Fibroblast of mammary gland (primary cell): ENCODE results near the gene MORN4.

Source experiments
- DNase-seq: peaks from one replicate; pipeline ENCODE4 v3.0.0-alpha.2; 2010; ENCODE audit warnings: low read depth
- H3K4me3 ChIP-seq: 2 replicates; pipeline ENCODE4 v1.5.1; 2011; ENCODE audit warnings: low read depth, mild to moderate bottlenecking, low read length, moderate library complexity; ENCODE audit not compliant: control insufficient read depth
- TF ChIP-seq, protein P1 (sequence below): conservative IDR thresholded peaks from 2 replicates; pipeline ENCODE4 v1.5.1; 2011; ENCODE audit warnings: low read depth, low read length, inconsistent platforms; ENCODE audit not compliant: control insufficient read depth, insufficient read depth

The MORN4 gene

DNA sequence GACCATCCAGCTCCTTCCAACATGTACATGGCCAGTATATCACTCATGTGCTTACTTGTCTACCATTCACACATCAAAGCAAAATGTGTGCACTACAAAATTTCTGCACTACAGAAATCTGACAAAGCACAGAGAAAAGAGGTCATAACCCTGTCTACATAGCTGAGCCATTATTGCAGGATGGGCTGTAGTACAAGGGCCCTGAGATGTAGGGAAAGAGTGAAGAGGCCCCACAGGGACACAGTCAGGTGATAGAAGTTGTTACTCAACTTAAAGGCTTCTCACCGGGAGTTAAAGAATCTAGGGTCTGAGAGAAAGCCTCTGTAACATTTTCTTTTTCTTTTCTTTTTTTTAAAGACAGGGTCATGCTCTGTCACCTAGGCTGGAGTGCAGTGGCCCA, 36.3 kb upstream of the MORN4 start:
- TF ChIP-seq, protein P1, sequence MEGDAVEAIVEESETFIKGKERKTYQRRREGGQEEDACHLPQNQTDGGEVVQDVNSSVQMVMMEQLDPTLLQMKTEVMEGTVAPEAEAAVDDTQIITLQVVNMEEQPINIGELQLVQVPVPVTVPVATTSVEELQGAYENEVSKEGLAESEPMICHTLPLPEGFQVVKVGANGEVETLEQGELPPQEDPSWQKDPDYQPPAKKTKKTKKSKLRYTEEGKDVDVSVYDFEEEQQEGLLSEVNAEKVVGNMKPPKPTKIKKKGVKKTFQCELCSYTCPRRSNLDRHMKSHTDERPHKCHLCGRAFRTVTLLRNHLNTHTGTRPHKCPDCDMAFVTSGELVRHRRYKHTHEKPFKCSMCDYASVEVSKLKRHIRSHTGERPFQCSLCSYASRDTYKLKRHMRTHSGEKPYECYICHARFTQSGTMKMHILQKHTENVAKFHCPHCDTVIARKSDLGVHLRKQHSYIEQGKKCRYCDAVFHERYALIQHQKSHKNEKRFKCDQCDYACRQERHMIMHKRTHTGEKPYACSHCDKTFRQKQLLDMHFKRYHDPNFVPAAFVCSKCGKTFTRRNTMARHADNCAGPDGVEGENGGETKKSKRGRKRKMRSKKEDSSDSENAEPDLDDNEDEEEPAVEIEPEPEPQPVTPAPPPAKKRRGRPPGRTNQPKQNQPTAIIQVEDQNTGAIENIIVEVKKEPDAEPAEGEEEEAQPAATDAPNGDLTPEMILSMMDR, result no peak
- peak; percentile 56 for DNase-seq
- no peak overlapping the region for H3K4me3 ChIP-seq

DNA sequence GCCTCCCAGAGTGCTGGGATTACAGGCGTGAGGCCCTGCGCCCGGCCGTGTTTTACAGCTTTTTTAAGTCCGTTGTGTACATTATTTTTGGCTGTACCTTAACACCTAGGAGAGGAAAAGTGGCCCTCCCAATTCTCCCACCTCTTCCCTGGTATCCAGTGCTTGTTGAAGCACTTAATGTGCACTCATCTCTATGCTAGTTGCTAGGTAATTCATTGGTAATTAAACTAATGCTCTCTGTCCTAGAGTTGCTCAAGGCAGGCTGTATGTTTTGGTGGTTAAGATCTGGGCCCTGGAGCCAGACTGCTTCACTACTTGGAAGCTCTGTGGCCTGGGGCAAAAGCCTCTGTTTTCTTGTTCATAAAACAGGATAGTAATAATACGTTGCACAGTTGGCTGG, 34.2 kb upstream of the MORN4 start:
- no peak for DNase-seq
- TF ChIP-seq, protein P1, result no peak
- no peak overlapping the region for H3K4me3 ChIP-seq

DNA sequence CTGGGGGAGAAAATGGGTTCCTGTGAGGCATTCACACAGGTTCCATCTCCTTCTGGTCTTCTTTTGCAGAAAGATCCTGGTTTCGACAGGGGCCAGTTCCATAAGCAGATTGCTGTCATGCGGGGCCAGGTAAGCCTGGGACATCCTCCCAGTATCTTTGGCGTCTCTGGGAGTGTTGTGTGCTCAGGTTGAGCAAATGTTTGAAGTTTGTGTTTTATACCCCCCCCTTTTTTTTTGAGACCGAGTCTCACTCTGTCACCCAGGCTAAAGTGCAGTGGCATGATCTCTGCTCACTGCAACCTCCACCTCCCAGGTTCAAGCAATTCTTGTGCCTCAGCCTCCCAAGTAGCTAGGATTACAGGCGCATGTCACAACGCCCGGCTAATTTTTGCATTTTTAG, 33.7 kb upstream of the MORN4 start:
- no peak overlapping the region for H3K4me3 ChIP-seq
- DNase-seq, result no peak
- TF ChIP-seq, protein P1, result no peak

DNA sequence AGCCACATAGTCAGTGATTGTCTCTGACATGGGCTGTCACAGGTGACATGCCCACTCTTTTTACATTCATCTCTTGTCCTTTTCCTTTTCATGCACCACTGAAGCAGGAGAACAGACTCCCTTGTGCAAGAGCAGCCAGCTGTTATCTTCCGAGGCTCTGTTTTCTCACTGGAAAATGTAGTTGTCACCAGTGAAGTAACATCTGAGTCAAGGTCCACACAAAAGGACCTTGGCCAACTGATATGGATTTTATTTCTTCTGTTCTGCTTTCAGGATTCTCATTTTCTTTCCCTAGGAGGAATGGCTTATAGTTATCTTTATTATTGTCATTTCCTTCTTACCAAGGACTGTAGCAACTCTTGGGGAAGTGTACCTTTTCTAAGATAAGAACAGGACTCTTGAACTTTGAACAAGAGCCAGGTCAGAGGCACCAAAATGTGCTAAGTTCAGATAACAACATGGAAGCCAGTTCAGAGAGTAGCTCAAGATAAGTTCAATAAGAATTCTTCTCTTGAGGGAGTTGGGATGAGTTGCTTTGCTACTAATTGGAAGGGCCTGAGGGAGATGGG, 31.1 kb upstream of the MORN4 start:
- TF ChIP-seq, protein P1, result no peak
- no peak overlapping the region for H3K4me3 ChIP-seq
- DNase-seq, result no peak

DNA sequence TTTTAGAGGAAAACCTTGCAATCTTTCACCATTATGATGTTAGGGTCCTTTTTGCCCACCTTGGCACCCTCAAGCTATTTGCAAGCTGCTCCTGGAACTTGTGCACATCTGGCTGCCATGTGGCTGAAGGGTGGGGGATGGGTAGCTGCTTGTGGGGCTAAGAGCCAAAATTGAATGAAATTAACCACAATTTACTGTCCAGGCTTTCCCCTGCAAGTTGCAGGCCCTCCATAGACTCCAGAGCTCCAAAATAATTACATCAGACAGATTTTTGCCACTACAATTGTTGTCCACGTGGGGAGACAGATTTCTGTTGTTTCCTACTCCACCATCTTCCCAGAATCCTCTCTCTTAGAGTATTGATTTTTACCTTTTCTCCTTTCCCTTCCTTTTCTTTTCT, 26.3 kb upstream of the MORN4 start:
- peak; percentile 83 for DNase-seq
- TF ChIP-seq, protein P1, result no peak
- H3K4me3 ChIP-seq, result no peak overlapping the region

DNA sequence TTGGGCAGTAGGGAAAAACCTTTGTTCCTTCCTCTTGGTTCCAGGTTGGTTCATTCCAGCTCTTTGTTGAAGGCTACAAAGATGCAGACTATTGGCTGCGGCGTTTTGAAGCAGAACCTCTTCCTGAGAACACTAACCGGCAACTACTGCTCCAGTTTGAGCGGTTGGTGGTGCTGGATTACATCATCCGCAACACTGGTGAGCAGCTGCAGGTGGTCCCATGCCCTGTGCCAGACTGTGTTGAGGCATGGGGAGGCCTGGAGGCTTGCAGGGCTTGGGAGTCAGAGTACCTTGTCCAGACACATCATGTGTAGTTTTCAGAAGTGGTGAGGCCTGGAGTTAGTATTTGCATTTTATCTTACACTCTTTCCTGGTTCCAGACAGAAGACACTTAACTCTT, 23.5 kb upstream of the MORN4 start:
- DNase-seq, result no peak
- no peak overlapping the region for H3K4me3 ChIP-seq
- TF ChIP-seq, protein P1, result no peak

DNA sequence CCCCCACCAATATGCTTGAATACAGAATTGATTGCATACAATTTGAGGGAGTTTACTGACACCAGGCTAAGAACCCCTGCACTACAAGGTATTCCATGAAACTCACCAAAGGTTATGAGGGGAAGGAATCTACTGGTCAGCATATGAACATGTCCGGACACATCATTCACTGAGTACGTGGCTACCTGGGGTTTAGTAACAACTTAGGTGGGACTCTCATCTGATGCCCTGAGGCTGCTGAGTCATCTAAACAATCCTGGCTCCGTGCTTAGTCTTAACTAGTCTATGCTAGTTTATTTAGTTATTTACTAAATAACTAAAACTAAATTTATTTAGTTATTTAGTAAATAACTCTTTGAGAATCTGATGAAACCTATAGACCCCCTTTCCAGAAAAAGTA, 18.5 kb upstream of the MORN4 start:
- DNase-seq, result no peak
- TF ChIP-seq, protein P1, result no peak
- H3K4me3 ChIP-seq, result no peak overlapping the region
